K562 (cell line): ENCODE measurements around the gene PPP1R10. TPM values are rescaled to one million over a fixed set of nuclear protein-coding genes. Genes with fewer than 3 reads are reported as not detected.

ENCODE experiments used
- ARID2 ChIP-seq: fragments of 450-650 bp; IDR thresholded peaks from 2 replicates; pipeline ENCODE4 v1.6.1; 2017; ENCODE audit warnings: antibody characterized with exemption, mild to moderate bottlenecking
- CSDE1 ChIP-seq, 2 experiments: fragments of 450-650 bp; IDR thresholded peaks; 2 replicates each; pipeline ENCODE4 v1.6.1; 2016; ENCODE audit warnings: mild to moderate bottlenecking in 1 of 2
- CTBP1 ChIP-seq: fragments of 450-650 bp; IDR thresholded peaks from 2 replicates; pipeline ENCODE4 v1.6.1; 2016; ENCODE audit warnings: borderline replicate concordance
- ERF ChIP-seq: fragments of 450-650 bp; formaldehyde crosslinking; IDR thresholded peaks from 2 replicates; pipeline ENCODE4 v1.4.0; 2020; ENCODE audit warnings: mild to moderate bottlenecking, mixed read lengths
- EWSR1 ChIP-seq: fragments of 450-650 bp; IDR thresholded peaks from 2 replicates; pipeline ENCODE4 v1.6.1; 2018; ENCODE audit warnings: borderline replicate concordance, mild to moderate bottlenecking, low read depth, moderate library complexity; ENCODE audit not compliant: partially characterized antibody
- HNRNPUL1 ChIP-seq: fragments of 200-400 bp; formaldehyde crosslinking; IDR thresholded peaks from 2 replicates; pipeline ENCODE4 v1.6.1; 2017; ENCODE audit warnings: low read length
- KAT7 ChIP-seq: sonication (generic); formaldehyde crosslinking; IDR thresholded peaks from 2 replicates; pipeline ENCODE4 v1.8.0; 2022; ENCODE audit warnings: missing genetic modification reagents, mild to moderate bottlenecking, borderline replicate concordance
- KLF10 ChIP-seq: fragments of 250-450 bp; sonication (Bioruptor Pico); IDR thresholded peaks from 2 replicates; pipeline ENCODE4 v1.6.1; 2021; ENCODE audit warnings: matching md5 sums
- NCOA6 ChIP-seq: fragments of 450-650 bp; IDR thresholded peaks from 2 replicates; pipeline ENCODE4 v1.6.1; 2017; ENCODE audit warnings: mild to moderate bottlenecking
- RHOXF2B ChIP-seq: fragments of 250-450 bp; sonication (Bioruptor Pico); conservative IDR thresholded peaks from 2 replicates; pipeline ENCODE4 v1.5.1; 2021
- SLC30A9 ChIP-seq: fragments of 250-450 bp; sonication (Bioruptor Pico); IDR thresholded peaks from 2 replicates; pipeline ENCODE4 v1.8.0; 2022; ENCODE audit warnings: mild to moderate bottlenecking, moderate library complexity
- SMARCA5 ChIP-seq: fragments of 450-650 bp; IDR thresholded peaks from 2 replicates; pipeline ENCODE4 v1.6.1; 2016
- SP1 ChIP-seq: sonication (generic); formaldehyde crosslinking; IDR thresholded peaks from 2 replicates; pipeline ENCODE4 v1.8.1; 2022; ENCODE audit warnings: mild to moderate bottlenecking, missing genetic modification reagents
- TCF7L2 ChIP-seq: fragments of 150-350 bp; IDR thresholded peaks from 2 replicates; pipeline ENCODE4 v1.6.1; 2016; ENCODE audit warnings: low read depth, mild to moderate bottlenecking, low read length, moderate library complexity
- THRAP3 ChIP-seq: fragments of 450-650 bp; IDR thresholded peaks from 2 replicates; pipeline ENCODE4 v1.6.1; 2016; ENCODE audit warnings: mild to moderate bottlenecking, inconsistent platforms, borderline replicate concordance
- TRIM28 ChIP-seq: fragments of 450-650 bp; IDR thresholded peaks from 2 replicates; pipeline ENCODE4 v1.6.1; 2017
- ZFX ChIP-seq: sonication (generic); formaldehyde crosslinking; IDR thresholded peaks from 2 replicates; pipeline ENCODE4 v1.8.0; 2022; ENCODE audit warnings: mild to moderate bottlenecking, missing genetic modification reagents, moderate library complexity
- ZNF174 ChIP-seq: fragments of 250-450 bp; sonication (Bioruptor Pico); IDR thresholded peaks from 2 replicates; pipeline ENCODE4 v1.4.0; 2020; ENCODE audit warnings: mild to moderate bottlenecking
- ZNF766 ChIP-seq: fragments of 200-800 bp; sonication (Bioruptor generic); conservative IDR thresholded peaks from 2 replicates; pipeline ENCODE4 v1.6.1; 2016; ENCODE audit warnings: missing genetic modification characterization, missing compliant biosample characterization
- ZNF780A ChIP-seq: fragments of 250-450 bp; sonication (Bioruptor Pico); IDR thresholded peaks from 2 replicates; pipeline ENCODE4 v1.5.0; 2021; ENCODE audit warnings: mild to moderate bottlenecking
- polyA plus RNA-seq, 8 experiments: library from polyadenylated mRNA; depleted of rRNA in 4 of 8; stranded (reverse) in 5 of 8; unstranded in 3 of 8; fragments of >200 nt; fragmentation: Nextera tagmentation in 2 of 8; fragmentation: Illumina TruSeq in 1 of 8; extraction: Ambion mirVana in 2 of 8; extraction: Trizol in 1 of 8; gene quantifications; 2 replicates each; pipeline versions ENCODE4 v1.2.1 to v1.2.3, GENCODE V29; 2011 to 2014; ENCODE audit warnings: inconsistent platforms in 1 of 8, missing spikeins in 1 of 8
- total RNA-seq, 7 experiments: library from RNA; depleted of rRNA in 6 of 7; stranded (reverse); fragments of >200 nt in 6 of 7; fragmentation: Illumina TruSeq in 2 of 7; extraction: Trizol in 2 of 7; gene quantifications; 2 replicates each; pipeline versions ENCODE4 v1.2.1 to v1.2.3, GENCODE V29; 2011 to 2021; ENCODE audit warnings: low replicate concordance in 1 of 7
- TF ChIP-seq, protein P1 (sequence below): IDR thresholded peaks from 2 replicates; pipeline ENCODE4 v1.6.1; 2016; ENCODE audit warnings: missing genetic modification characterization, missing compliant biosample characterization
- TF ChIP-seq, protein P2 (sequence below): IDR thresholded peaks from 2 replicates; pipeline ENCODE4 v1.6.1; 2012; ENCODE audit warnings: low read depth, low read length, improper control_type of control experiment, borderline replicate concordance
- TF ChIP-seq, protein P3 (sequence below), 2 experiments: fragments of 450-650 bp; conservative IDR thresholded peaks; 2 replicates each; pipeline ENCODE4 v1.6.1; 2017; ENCODE audit warnings: mild to moderate bottlenecking in 2 of 2, moderate library complexity in 2 of 2
- TF ChIP-seq, protein P4 (sequence below): fragments of 450-650 bp; formaldehyde crosslinking; conservative IDR thresholded peaks from 2 replicates; pipeline ENCODE4 v1.4.0; 2022; ENCODE audit warnings: mild to moderate bottlenecking, missing genetic modification characterization

The PPP1R10 gene
- total and polyA plus RNA-seq, 9 of the 15 experiments (the other 6 are each of a cell fraction or from before 2014, with no cell fraction given), result 14.1 to 65.5 (median 32.6) TPM

DNA sequence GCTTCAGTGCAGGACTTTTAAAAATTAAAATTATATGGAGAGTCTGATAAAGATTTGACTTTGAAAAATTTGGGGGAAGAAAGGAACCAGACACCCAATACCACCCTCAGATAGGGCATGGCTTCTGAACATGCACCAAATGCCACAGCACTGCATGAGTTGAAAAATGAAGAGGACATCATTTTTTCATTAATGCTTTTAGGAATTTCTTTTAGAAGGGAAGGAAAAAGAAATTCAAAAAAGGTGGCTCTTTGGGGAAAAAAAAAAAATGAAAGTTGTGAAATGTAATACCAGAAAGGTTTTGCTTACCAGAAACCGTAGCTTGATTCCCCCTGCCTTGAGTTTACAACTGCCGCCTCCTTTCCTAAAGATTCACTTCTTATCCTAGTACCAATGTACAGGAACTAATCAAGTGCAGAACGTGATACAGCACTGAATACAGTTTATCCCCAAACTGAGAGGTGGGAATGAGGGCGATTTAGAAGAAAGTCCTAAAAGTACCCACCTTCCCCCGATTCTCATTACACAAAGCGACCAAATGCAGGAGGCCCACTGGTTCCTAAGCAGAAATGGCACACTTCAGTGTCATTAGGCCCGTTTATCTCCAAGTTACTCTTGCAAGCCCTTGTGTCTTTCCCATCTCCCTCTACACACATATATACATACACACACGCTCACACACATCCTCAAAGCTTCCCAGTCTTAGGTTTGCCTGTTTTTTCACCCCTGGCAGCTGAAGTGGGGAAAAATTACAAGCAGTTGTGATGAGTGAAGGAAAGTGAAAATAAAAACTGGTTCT is 2.8 kb downstream of the PPP1R10 start (continued):
- TF ChIP-seq, protein P1, sequence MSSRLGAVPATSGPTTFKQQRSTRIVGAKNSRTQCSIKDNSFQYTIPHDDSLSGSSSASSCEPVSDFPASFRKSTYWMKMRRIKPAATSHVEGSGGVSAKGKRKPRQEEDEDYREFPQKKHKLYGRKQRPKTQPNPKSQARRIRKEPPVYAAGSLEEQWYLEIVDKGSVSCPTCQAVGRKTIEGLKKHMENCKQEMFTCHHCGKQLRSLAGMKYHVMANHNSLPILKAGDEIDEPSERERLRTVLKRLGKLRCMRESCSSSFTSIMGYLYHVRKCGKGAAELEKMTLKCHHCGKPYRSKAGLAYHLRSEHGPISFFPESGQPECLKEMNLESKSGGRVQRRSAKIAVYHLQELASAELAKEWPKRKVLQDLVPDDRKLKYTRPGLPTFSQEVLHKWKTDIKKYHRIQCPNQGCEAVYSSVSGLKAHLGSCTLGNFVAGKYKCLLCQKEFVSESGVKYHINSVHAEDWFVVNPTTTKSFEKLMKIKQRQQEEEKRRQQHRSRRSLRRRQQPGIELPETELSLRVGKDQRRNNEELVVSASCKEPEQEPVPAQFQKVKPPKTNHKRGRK (tag), result no peak
- TF ChIP-seq, protein P2, sequence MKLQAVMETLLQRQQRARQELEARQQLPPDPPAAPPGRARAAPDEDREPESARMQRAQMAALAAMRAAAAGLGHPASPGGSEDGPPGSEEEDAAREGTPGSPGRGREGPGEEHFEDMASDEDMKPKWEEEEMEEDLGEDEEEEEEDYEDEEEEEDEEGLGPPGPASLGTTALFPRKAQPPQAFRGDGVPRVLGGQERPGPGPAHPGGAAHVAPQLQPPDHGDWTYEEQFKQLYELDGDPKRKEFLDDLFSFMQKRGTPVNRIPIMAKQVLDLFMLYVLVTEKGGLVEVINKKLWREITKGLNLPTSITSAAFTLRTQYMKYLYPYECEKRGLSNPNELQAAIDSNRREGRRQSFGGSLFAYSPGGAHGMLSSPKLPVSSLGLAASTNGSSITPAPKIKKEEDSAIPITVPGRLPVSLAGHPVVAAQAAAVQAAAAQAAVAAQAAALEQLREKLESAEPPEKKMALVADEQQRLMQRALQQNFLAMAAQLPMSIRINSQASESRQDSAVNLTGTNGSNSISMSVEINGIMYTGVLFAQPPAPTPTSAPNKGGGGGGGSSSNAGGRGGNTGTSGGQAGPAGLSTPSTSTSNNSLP, result no peak
- TF ChIP-seq ZNF174 (CRISPR knock-in tag) (no peak), SMARCA5 (no peak), KAT7 (CRISPR knock-in tag) (peak; percentile 96), THRAP3 (peak; percentile 64; the same call in 1 of the 2 replicates), SLC30A9 (CRISPR knock-in tag) (no peak), ZNF766 (CRISPR knock-in tag) (peak; percentile 41; the same call in 1 of the 2 replicates), CSDE1 (IDR thresholded peaks at IDR 0.05) (no peak), ZFX (CRISPR knock-in tag) (peak; percentile 47), TCF7L2 (no peak), RHOXF2B (CRISPR knock-in tag) (peak; percentile 93), ERF (peak; percentile 75), ARID2 (peak; percentile 59; the same call in 1 of the 2 replicates), HNRNPUL1 (peak; percentile 45; the same call in 1 of the 2 replicates), KLF10 (CRISPR knock-in tag) (peak; percentile 62; the same call in 1 of the 2 replicates), SP1 (CRISPR knock-in tag) (peak; percentile 47), TRIM28 (0 out of 2 replicates have a peak, but pooled peaks have one; percentile 15), EWSR1 (peak; percentile 54), NCOA6 (0 out of 2 replicates have a peak, but pooled peaks have one; percentile 13), ZNF780A (CRISPR knock-in tag) (peak; percentile 64; the same call in 1 of the 2 replicates), CTBP1 (0 out of 2 replicates have a peak, but pooled peaks have one; percentile 26)
- TF ChIP-seq, protein P3, sequence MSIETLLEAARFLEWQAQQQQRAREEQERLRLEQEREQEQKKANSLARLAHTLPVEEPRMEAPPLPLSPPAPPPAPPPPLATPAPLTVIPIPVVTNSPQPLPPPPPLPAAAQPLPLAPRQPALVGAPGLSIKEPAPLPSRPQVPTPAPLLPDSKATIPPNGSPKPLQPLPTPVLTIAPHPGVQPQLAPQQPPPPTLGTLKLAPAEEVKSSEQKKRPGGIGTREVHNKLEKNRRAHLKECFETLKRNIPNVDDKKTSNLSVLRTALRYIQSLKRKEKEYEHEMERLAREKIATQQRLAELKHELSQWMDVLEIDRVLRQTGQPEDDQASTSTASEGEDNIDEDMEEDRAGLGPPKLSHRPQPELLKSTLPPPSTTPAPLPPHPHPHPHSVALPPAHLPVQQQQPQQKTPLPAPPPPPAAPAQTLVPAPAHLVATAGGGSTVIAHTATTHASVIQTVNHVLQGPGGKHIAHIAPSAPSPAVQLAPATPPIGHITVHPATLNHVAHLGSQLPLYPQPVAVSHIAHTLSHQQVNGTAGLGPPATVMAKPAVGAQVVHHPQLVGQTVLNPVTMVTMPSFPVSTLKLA (conservative IDR thresholded peaks at IDR 0.05), result 0 out of 4 replicates have a peak, but pooled peaks of 1 of the 2 experiments have one; percentile 21
- TF ChIP-seq, protein P4, sequence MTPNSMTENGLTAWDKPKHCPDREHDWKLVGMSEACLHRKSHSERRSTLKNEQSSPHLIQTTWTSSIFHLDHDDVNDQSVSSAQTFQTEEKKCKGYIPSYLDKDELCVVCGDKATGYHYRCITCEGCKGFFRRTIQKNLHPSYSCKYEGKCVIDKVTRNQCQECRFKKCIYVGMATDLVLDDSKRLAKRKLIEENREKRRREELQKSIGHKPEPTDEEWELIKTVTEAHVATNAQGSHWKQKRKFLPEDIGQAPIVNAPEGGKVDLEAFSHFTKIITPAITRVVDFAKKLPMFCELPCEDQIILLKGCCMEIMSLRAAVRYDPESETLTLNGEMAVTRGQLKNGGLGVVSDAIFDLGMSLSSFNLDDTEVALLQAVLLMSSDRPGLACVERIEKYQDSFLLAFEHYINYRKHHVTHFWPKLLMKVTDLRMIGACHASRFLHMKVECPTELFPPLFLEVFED, result peak; percentile 97
